Gastroesophageal sphincter (tissue), 4 donors: Measurements from ENCODE around the gene ALPG. TPM values are rescaled to one million over a fixed set of nuclear protein-coding genes. Genes with fewer than 3 reads are reported as not detected.

Experiments
- ATAC-seq: fragments of 150-250 bp; one replicate; pipeline ENCODE4 v1.9.1; 2016; ENCODE audit warnings: mild to moderate bottlenecking, moderate library complexity
- H3K27ac ChIP-seq, 4 donors: fragments of 200-600 bp; sonication (generic) in 3 of 4; 1 replicate in 3 of 4; 2 replicates in 1 of 4; pipeline ENCODE4 v1.5.1; 2016 to 2019
- H3K27me3 ChIP-seq: fragments of 200-600 bp; sonication (generic); one replicate; pipeline ENCODE4 v1.5.1; 2019
- H3K36me3 ChIP-seq, 2 donors: fragments of 200-600 bp; sonication (generic); one replicate each; pipeline ENCODE4 v1.5.1; 2019; ENCODE audit warnings: control low read depth in 1 of 2
- H3K4me1 ChIP-seq, 3 donors: fragments of 200-600 bp; sonication (generic); 1 replicate in 2 of 3; 2 replicates in 1 of 3; pipeline ENCODE4 v1.5.1; 2016 to 2019; ENCODE audit warnings: control low read depth in 2 of 3
- H3K4me3 ChIP-seq, 2 donors: fragments of 200-600 bp; sonication (generic); one replicate each; pipeline ENCODE4 v1.5.1; 2019; ENCODE audit warnings: mild to moderate bottlenecking in 1 of 2, moderate library complexity in 1 of 2
- H3K9me3 ChIP-seq, 3 donors: fragments of 200-600 bp; sonication (generic); one replicate each; pipeline ENCODE4 v1.5.1; 2017 to 2019; ENCODE audit warnings: control low read depth in 2 of 3
- CTCF ChIP-seq, 4 experiments: fragments of 200-600 bp in 2 of 4; fragments of 450-650 bp in 2 of 4; sonication (generic) in 1 of 4; IDR thresholded peaks; one replicate each; pipeline ENCODE4 v1.5.1; 2017 to 2019; ENCODE audit warnings: antibody characterized with exemption in 4 of 4, mild to moderate bottlenecking in 2 of 4, moderate library complexity in 2 of 4
- EP300 ChIP-seq: sonication (generic); formaldehyde crosslinking; IDR thresholded peaks from one replicate; pipeline ENCODE4 v1.6.1; 2017; ENCODE audit warnings: antibody characterized with exemption, mild to moderate bottlenecking
- POLR2A ChIP-seq, 2 donors: fragments of 450-650 bp; IDR thresholded peaks; one replicate each; pipeline ENCODE4 v1.6.1; 2017; ENCODE audit warnings: antibody characterized with exemption in 2 of 2, mild to moderate bottlenecking in 2 of 2, moderate library complexity in 1 of 2
- POLR2AphosphoS5 ChIP-seq: sonication (generic); formaldehyde crosslinking; IDR thresholded peaks from one replicate; pipeline ENCODE4 v1.6.1; 2017; ENCODE audit warnings: antibody characterized with exemption
- WGBS, 2 donors: methylation state at CpG; one replicate each; pipeline ENCODE4 v1.1.5; 2018; ENCODE audit warnings: low coverage in 1 of 2; 5-methylcytosine and 5-hydroxymethylcytosine counted together
- total RNA-seq, 4 donors: library from RNA; depleted of rRNA; stranded (reverse); fragments of >200 nt; gene quantifications; one replicate each; pipeline ENCODE4 v1.1.0, GENCODE V29; 2016

ALPG gene
- total RNA-seq, 4 donors from 2014 or later, result not detected

GRCh38 chr2:232455426-232456255, 49.0 kb downstream of the ALPG start, which contains the start of gene ALPI:
Gene ALPI, plus strand, starts transcription at chr2:232456153. Its CDS starts 47 bp downstream, at chr2:232456200.
- TF ChIP-seq POLR2AphosphoS5 (no peak), EP300 (no peak), POLR2A (IDR thresholded peaks at IDR 0.05) (no peak), CTCF (IDR thresholded peaks at IDR 0.05) (no peak)
- Histone ChIP-seq H3K9me3 (no peaks in the 10 kb centered on the region), H3K4me3 (no peak within 1 kb of the TSS), H3K36me3 (no peaks in the 10 kb centered on the region), H3K27me3 (peaks cover 52% of the 10 kb centered on the region), H3K4me1 (no peaks in the 10 kb centered on the region), H3K27ac (no peak within 1 kb of the TSS)
- no peak for ATAC-seq
- WGBS, 2 donors, result no CpG with 5 or more reads among the region's 14 CpGs

GRCh38 chr2:232456296-232457120, 49.9 kb downstream of the ALPG start:
- H3K27ac ChIP-seq, result no peak overlapping the region
- no peak for ATAC-seq
- TF ChIP-seq POLR2AphosphoS5, result no peak
- TF ChIP-seq CTCF (IDR thresholded peaks at IDR 0.05), result no peak
- no peak for TF ChIP-seq POLR2A (IDR thresholded peaks at IDR 0.05)
- TF ChIP-seq EP300, result no peak

GRCh38 chr2:232457121-232458011, 50.7 kb downstream of the ALPG start:
- ATAC-seq, result no peak
- Histone ChIP-seq H3K4me3 (no peak overlapping the region), H3K4me1 (no peaks in the 10 kb centered on the region), H3K36me3 (no peaks in the 10 kb centered on the region), H3K27ac (no peak overlapping the region), H3K27me3 (peaks cover 52% of the 10 kb centered on the region), H3K9me3 (no peaks in the 10 kb centered on the region)
- 77 to 89% methylated on average over 4 to 9 of the region's 21 CpGs for WGBS, 2 donors
- TF ChIP-seq POLR2A (IDR thresholded peaks at IDR 0.05), result no peak
- TF ChIP-seq POLR2AphosphoS5, result no peak
- TF ChIP-seq EP300, result no peak
- TF ChIP-seq CTCF (IDR thresholded peaks at IDR 0.05), result no peak

More at GRCh38 chr2:232456296-232457120, 49.9 kb downstream of the ALPG start:
- Histone ChIP-seq H3K9me3 (no peaks in the 10 kb centered on the region), H3K4me1 (no peaks in the 10 kb centered on the region), H3K36me3 (no peaks in the 10 kb centered on the region), H3K4me3 (no peak overlapping the region), H3K27me3 (peaks cover 52% of the 10 kb centered on the region)
- WGBS, 2 donors, result no CpG with 5 or more reads among the region's 27 CpGs

GRCh38 chr2:232458051-232458660, 51.5 kb downstream of the ALPG start:
- 100% methylated on average over 1 of the region's 25 CpGs; no CpG with 5 or more reads in 1 of the 2 donors for WGBS, 2 donors
- Histone ChIP-seq H3K4me3 (no peak overlapping the region), H3K36me3 (no peaks in the 10 kb centered on the region), H3K27ac (no peak overlapping the region), H3K4me1 (no peaks in the 10 kb centered on the region), H3K9me3 (no peaks in the 10 kb centered on the region), H3K27me3 (peaks cover 52% of the 10 kb centered on the region)
- TF ChIP-seq POLR2A (IDR thresholded peaks at IDR 0.05), result no peak
- TF ChIP-seq EP300, result no peak
- no peak for ATAC-seq
